Breast epithelium (tissue), 4 donors: ENCODE data around the gene MED31. TPM values are rescaled to one million over a fixed set of nuclear protein-coding genes. Genes with fewer than 3 reads are reported as not detected.
"Not testable (repeated sequence)": the region's sequence is repeated elsewhere in the genome, so short reads cannot be mapped to it uniquely, and the experiment has no call there.

ENCODE experiments used
- DNase-seq, 2 donors: peaks; one replicate each; pipeline ENCODE4 v3.0.0-alpha.2; 2019; ENCODE audit warnings: low spot score in 2 of 2
- H3K27ac ChIP-seq, 2 donors: fragments of 200-600 bp; sonication (generic) in 1 of 2; one replicate each; pipeline ENCODE4 v1.5.1; 2016 to 2019; ENCODE audit warnings: mild to moderate bottlenecking in 1 of 2
- H3K27me3 ChIP-seq, 2 donors: fragments of 200-600 bp; sonication (generic) in 1 of 2; one replicate each; pipeline versions ENCODE4 v1.5.1 to v1.6.0; 2017 to 2019; ENCODE audit warnings: control low read depth in 1 of 2, mild to moderate bottlenecking in 1 of 2
- H3K36me3 ChIP-seq: fragments of 200-600 bp; one replicate; pipeline ENCODE4 v1.5.1; 2019
- H3K4me1 ChIP-seq, 2 donors: fragments of 200-600 bp; sonication (generic); one replicate each; pipeline ENCODE4 v1.5.1; 2016 to 2019; ENCODE audit warnings: control low read depth in 1 of 2
- H3K4me3 ChIP-seq, 3 donors: fragments of 200-600 bp; sonication (generic); 1 replicate in 2 of 3; 2 replicates in 1 of 3; pipeline ENCODE4 v1.5.1; 2016 to 2019; ENCODE audit warnings: mild to moderate bottlenecking in 3 of 3, moderate library complexity in 2 of 3
- H3K9me3 ChIP-seq, 2 donors: fragments of 200-600 bp; sonication (generic) in 1 of 2; one replicate each; pipeline ENCODE4 v1.5.1; 2016 to 2019; ENCODE audit warnings: control low read depth in 1 of 2
- POLR2AphosphoS5 ChIP-seq, 3 donors: sonication (generic); formaldehyde crosslinking; IDR thresholded peaks; one replicate each; pipeline ENCODE4 v1.6.1; 2017; ENCODE audit warnings: antibody characterized with exemption in 3 of 3
- intact Hi-C: fragments of 100-400 bp; cut with DNase I; formaldehyde crosslinking; loops from one replicate; pipeline ENCODE4 v1.15.1; 2023; ENCODE audit warnings: low total_unique reads
- total RNA-seq, 3 donors: library from RNA; depleted of rRNA; stranded (reverse); fragments of >200 nt; gene quantifications; one replicate each; pipeline ENCODE4 v1.1.0, GENCODE V29; 2016

MED31 gene
- total RNA-seq, 3 donors from 2014 or later, result 5.4 to 13.4 (median 12.9) TPM

DNA sequence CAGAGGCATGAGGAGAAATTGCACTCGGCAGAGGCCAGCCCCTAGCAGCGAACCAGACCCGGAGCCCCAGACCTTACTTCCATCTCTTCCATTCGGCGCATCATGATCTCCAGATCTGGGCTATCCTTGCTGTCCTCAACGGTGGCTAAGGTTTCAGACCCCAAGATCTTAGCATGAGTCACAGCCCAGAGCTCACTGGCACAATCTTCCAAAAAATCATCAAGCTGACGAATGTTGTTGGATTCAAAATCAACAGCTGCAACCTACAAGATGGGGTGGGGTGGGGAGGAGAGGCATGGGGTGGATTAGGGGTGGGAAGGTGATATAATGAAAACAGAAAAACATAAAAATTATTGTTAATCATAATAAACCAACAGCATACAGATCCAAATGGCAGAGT lies 55.3 kb downstream of the MED31 start:
- no peak for TF ChIP-seq POLR2AphosphoS5 (IDR thresholded peaks at IDR 0.05)
- Histone ChIP-seq H3K36me3 (no peaks in the 10 kb centered on the region), H3K4me3 (no peak overlapping the region), H3K9me3 (no peaks in the 10 kb centered on the region), H3K27me3 (no peaks in the 10 kb centered on the region), H3K27ac (no peak overlapping the region), H3K4me1 (peaks cover 0 to 6% of the 10 kb centered on the region in 2 donors)
- no peak for DNase-seq
- intact Hi-C loops, result no loop called here

DNA sequence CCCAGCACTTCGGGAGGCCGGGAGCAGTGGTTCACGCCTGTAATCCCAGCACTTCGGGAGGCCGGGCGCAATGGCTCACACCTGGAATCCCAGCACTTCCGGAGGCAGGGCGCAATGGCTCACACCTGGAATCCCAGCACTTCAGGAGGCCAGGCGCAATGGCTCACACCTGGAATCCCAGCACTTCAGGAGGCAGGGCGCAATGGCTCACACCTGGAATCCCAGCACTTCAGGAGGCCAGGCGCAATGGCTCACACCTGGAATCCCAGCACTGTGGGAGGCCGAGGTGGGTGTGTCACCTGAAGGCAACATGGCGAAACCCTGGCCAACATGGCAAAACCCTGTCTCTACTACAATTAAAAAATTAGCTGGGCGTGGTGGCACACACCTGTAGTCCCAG lies 58.0 kb downstream of the MED31 start:
- H3K9me3 ChIP-seq, H3K27ac ChIP-seq, H3K36me3 ChIP-seq, intact Hi-C loops, H3K4me3 ChIP-seq, DNase-seq, H3K27me3 ChIP-seq, H3K4me1 ChIP-seq: not testable (repeated sequence)

Other genes starting within 250 kb of the MED31 start
- not detected for gene AIPL1, start 216.5 kb downstream of the MED31 start, total RNA-seq
- 1 to 10 TPM in 1 of 3 donors, not detected in 2; 4.3 TPM for gene PIMREG, start 207.2 kb downstream of the MED31 start, total RNA-seq
- 1 to 10 TPM; 1.6 to 1.8 (median 1.6) TPM for gene PITPNM3, start 95.0 kb downstream of the MED31 start, total RNA-seq
- 10 to 100 TPM; 10.1 to 26.5 (median 25.6) TPM for gene KIAA0753, start 10.9 kb downstream of the MED31 start, total RNA-seq
- gene TXNDC17, start 10.5 kb downstream of the MED31 start, total RNA-seq, result 100 to 1,000 TPM; 125 to 145 (median 134) TPM
- under 1 TPM; 0.16 to 0.98 (median 0.88) TPM for gene C17orf100, start 157 bp upstream of the MED31 start, total RNA-seq
- gene SLC13A5, start 61.8 kb upstream of the MED31 start, total RNA-seq, result under 1 TPM in 1 of 3 donors, not detected in 2; 0.32 TPM
- 10 to 100 TPM; 15.2 to 25.6 (median 25.2) TPM for gene XAF1, start 104.4 kb upstream of the MED31 start, total RNA-seq
- gene FBXO39, start 124.6 kb upstream of the MED31 start, total RNA-seq, result 1 to 10 TPM in 2 of 3 donors, not detected in 1; 1.0 to 1.3 TPM
- not detected for gene TEKT1, start 180.1 kb upstream of the MED31 start, total RNA-seq